Calu3 (cell line): ENCODE data around the gene INSRR. TPM values are rescaled to one million over a fixed set of nuclear protein-coding genes. Genes with fewer than 3 reads are reported as not detected.

Source experiments
- BruUV-seq: library from RNA; stranded (reverse); fragments of 400-500 nt; replicated peaks from 2 replicates; lab custom pipeline; 2021; lab: Mats Ljungman, UMichigan
- CTCF ChIA-PET: fragments of 300-600 bp; sonication (Branson Sonifier 250); formaldehyde crosslinking; loops from one replicate; lab custom pipeline; 2022; ENCODE audit warnings: antibody characterized with exemption; lab: Charles Lee
- DNase-seq: peaks from one replicate; pipeline ENCODE4 v3.0.0; 2022
- H3K27ac Mint-ChIP-seq: one replicate; pipeline ENCODE4 v1.8.0; 2022; ENCODE audit warnings: mixed read lengths; ENCODE audit not compliant: unreplicated experiment
- H3K27me3 Mint-ChIP-seq: one replicate; pipeline ENCODE4 v1.8.0; 2022; ENCODE audit warnings: mixed read lengths; ENCODE audit not compliant: unreplicated experiment
- H3K36me3 Mint-ChIP-seq: one replicate; pipeline ENCODE4 v1.8.0; 2022; ENCODE audit warnings: mild to moderate bottlenecking, moderate library complexity, mixed read lengths; ENCODE audit not compliant: insufficient read depth, unreplicated experiment
- H3K4me1 Mint-ChIP-seq: one replicate; pipeline ENCODE4 v1.8.0; 2022; ENCODE audit warnings: mild to moderate bottlenecking, low read depth, mixed read lengths; ENCODE audit not compliant: unreplicated experiment
- H3K4me3 Mint-ChIP-seq: one replicate; pipeline ENCODE4 v1.8.0; 2022; ENCODE audit warnings: mild to moderate bottlenecking, low read depth, moderate library complexity, mixed read lengths; ENCODE audit not compliant: unreplicated experiment
- H3K9me3 Mint-ChIP-seq: one replicate; pipeline ENCODE4 v1.8.0; 2022; ENCODE audit warnings: low read depth, mixed read lengths; ENCODE audit not compliant: unreplicated experiment
- CTCF ChIP-seq: fragments of 200-600 bp; IDR thresholded peaks from one replicate; pipeline ENCODE4 v1.8.0; 2022; ENCODE audit warnings: antibody characterized with exemption; ENCODE audit not compliant: unreplicated experiment
- intact Hi-C: fragments of 100-400 bp; cut with micrococcal nuclease; formaldehyde crosslinking; loops from one replicate; pipeline ENCODE4 v1.10.0; 2022; ENCODE audit not compliant: unreplicated experiment
- total RNA-seq: library from RNA; stranded (reverse); gene quantifications from 2 replicates; pipeline ENCODE4 v1.2.3, GENCODE V29; 2022

INSRR gene
- total RNA-seq, 1 experiment from 2014 or later, result not detected

GRCh38 chr1:156804026-156804425 is 54.9 kb downstream of the INSRR start:
- Mint-ChIP-seq H3K4me3 (no peak overlapping the region), H3K9me3 (no peaks in the 10 kb centered on the region), H3K27me3 (no peaks in the 10 kb centered on the region), H3K4me1 (no peaks in the 10 kb centered on the region), H3K27ac (no peak overlapping the region), H3K36me3 (peaks cover 26% of the 10 kb centered on the region)
- BruUV-seq, result no TSS peak
- intact Hi-C loops, result no loop called here
- no peak for TF ChIP-seq CTCF
- no peak for DNase-seq
- CTCF ChIA-PET, result no interaction called here

GRCh38 chr1:156803086-156803851 is 55.6 kb downstream of the INSRR start:
- no peak for TF ChIP-seq CTCF
- Mint-ChIP-seq H3K27me3 (no peaks in the 10 kb centered on the region), H3K4me3 (no peak overlapping the region), H3K4me1 (no peaks in the 10 kb centered on the region), H3K36me3 (peaks cover 32% of the 10 kb centered on the region), H3K9me3 (no peaks in the 10 kb centered on the region), H3K27ac (no peak overlapping the region)
- DNase-seq, result no peak
- CTCF ChIA-PET, result interaction anchor here (0.8 to 0.9 kb wide), 3 partner anchors 11 to 125 kb away, joined by 3 to 5 read pairs (median 3); no protein-coding TSS in a partner anchor
- BruUV-seq, result no TSS peak
- intact Hi-C loops, result no loop called here

GRCh38 chr1:156802421-156802935 is 56.4 kb downstream of the INSRR start:
- no peaks in the 10 kb centered on the region for H3K9me3 Mint-ChIP-seq
- no peak overlapping the region for H3K4me3 Mint-ChIP-seq
- no peak for DNase-seq
- no peak for TF ChIP-seq CTCF
- intact Hi-C loops, result no loop called here
- no TSS peak for BruUV-seq
- H3K36me3 Mint-ChIP-seq, result peaks cover 37% of the 10 kb centered on the region
- peak overlapping the region; percentile 26 for H3K27ac Mint-ChIP-seq
- H3K27me3 Mint-ChIP-seq, result no peaks in the 10 kb centered on the region
- H3K4me1 Mint-ChIP-seq, result no peaks in the 10 kb centered on the region
- CTCF ChIA-PET, result interaction anchor here (0.8 to 0.9 kb wide), 3 partner anchors 10 to 126 kb away, joined by 3 to 5 read pairs (median 3); no protein-coding TSS in a partner anchor

- BruUV-seq, result no TSS peak
- Mint-ChIP-seq H3K4me1 (no peaks in the 10 kb centered on the region), H3K9me3 (no peaks in the 10 kb centered on the region), H3K27ac (peak overlapping the region; percentile 26), H3K27me3 (no peaks in the 10 kb centered on the region), H3K4me3 (no peak overlapping the region), H3K36me3 (peaks cover 42% of the 10 kb centered on the region)
- TF ChIP-seq CTCF, result no peak
- CTCF ChIA-PET, result interaction anchor here (1.3 kb wide), 1 partner anchor 37 kb away, joined by 6 read pairs; no protein-coding TSS in a partner anchor
- DNase-seq, result no peak
- intact Hi-C loops, result no loop called here
Observed at GRCh38 chr1:156801409-156802121, 57.4 kb downstream of the INSRR start.
